ENCODE data around the gene UPF1. TPM values are rescaled to one million over a fixed set of nuclear protein-coding genes. Genes with fewer than 3 reads are reported as not detected.

The UPF1 gene
- total RNA-seq, 4 donors from 2014 or later, result 84.2 to 153 (median 91.9) TPM

DNA sequence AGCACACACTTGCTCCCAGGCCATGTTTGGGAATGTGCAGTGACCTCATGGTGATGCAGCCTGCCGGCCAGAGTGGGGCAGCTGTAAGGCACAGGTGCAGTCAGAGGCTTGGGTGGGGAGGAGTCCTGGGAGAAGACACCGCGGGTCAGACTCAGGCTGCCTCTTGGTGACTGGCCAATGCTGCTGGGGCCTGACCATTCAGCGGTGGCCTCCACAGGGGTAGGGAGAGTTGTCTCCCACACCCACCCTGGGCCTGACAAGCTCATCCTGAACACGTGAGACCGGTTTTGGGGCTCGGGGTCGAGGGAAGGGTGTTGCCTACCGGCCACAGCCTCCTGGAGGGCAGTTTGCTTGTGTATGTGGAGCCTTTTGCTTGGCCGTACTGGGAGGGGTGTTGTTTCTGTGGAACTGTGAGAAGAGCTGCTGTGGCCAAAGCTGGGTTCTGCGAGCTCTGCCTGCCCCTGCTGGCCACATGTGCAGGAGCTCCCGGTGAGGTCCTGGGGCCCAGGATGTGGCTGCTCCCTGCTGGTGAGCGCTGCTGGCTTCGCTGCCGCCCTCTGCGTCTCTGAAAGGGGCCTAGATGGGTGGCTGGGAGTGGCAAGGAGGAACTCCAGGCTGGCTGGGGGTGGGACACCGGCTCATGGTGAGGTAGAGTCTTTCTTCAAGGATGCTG lies 22.1 kb downstream of the UPF1 start:
- Histone ChIP-seq H3K36me3 (peaks cover 0 to 67% (median 32%) of the 10 kb centered on the region in 4 donors), H3K4me1 (peaks cover 8 to 14% (median 13%) of the 10 kb centered on the region in 4 donors), H3K27ac (no peak overlapping the region), H3K27me3 (no peaks in the 10 kb centered on the region), H3K4me3 (no peak overlapping the region), H3K9me3 (no peaks in the 10 kb centered on the region)
- intact Hi-C loops (cut with DNase I; ENCODE audit: low total_unique reads), result loop anchor here (10.0 kb wide), 1 partner anchor 409 kb away; no protein-coding TSS in a partner anchor
- TF ChIP-seq, protein P1, sequence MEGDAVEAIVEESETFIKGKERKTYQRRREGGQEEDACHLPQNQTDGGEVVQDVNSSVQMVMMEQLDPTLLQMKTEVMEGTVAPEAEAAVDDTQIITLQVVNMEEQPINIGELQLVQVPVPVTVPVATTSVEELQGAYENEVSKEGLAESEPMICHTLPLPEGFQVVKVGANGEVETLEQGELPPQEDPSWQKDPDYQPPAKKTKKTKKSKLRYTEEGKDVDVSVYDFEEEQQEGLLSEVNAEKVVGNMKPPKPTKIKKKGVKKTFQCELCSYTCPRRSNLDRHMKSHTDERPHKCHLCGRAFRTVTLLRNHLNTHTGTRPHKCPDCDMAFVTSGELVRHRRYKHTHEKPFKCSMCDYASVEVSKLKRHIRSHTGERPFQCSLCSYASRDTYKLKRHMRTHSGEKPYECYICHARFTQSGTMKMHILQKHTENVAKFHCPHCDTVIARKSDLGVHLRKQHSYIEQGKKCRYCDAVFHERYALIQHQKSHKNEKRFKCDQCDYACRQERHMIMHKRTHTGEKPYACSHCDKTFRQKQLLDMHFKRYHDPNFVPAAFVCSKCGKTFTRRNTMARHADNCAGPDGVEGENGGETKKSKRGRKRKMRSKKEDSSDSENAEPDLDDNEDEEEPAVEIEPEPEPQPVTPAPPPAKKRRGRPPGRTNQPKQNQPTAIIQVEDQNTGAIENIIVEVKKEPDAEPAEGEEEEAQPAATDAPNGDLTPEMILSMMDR (IDR thresholded peaks at IDR 0.05), result no peak
- TF ChIP-seq POLR2A (IDR thresholded peaks at IDR 0.05), result no peak
- TF ChIP-seq POLR2AphosphoS5 (IDR thresholded peaks at IDR 0.05), result no peak
- DNase-seq, result no peak
- 87 to 93% methylated on average over 3 to 13 of the region's 17 CpGs for WGBS, 2 donors (ENCODE audit: low coverage in 1 of 2)
- in situ Hi-C loops (cut with MboI; ENCODE audit: low pct_ligation_motif_present in 1 of 4, low pct_unique_long_range_greater_than_20kb in 1 of 4, low sequenced_read_pairs in 3 of 4), result loop anchor here in 2 of 4 donors (10.0 to 25.0 kb wide), 2 partner anchors 392 to 409 kb away; no protein-coding TSS in a partner anchor

GRCh38 chr19:18854982-18855381 lies 23.2 kb downstream of the UPF1 start:
- in situ Hi-C loops (cut with MboI; ENCODE audit: low pct_ligation_motif_present in 1 of 4, low pct_unique_long_range_greater_than_20kb in 1 of 4, low sequenced_read_pairs in 3 of 4), result loop anchor here in 2 of 4 donors (10.0 to 25.0 kb wide), 2 partner anchors 393 to 410 kb away; no protein-coding TSS in a partner anchor
- TF ChIP-seq, protein P1 (IDR thresholded peaks at IDR 0.05), result no peak
- no peak for TF ChIP-seq POLR2A (IDR thresholded peaks at IDR 0.05)
- TF ChIP-seq EP300 (IDR thresholded peaks at IDR 0.05; ENCODE audit: low read depth), result no peak
- TF ChIP-seq POLR2AphosphoS5 (IDR thresholded peaks at IDR 0.05), result no peak
- H3K36me3 ChIP-seq, result peaks cover 0 to 78% (median 37%) of the 10 kb centered on the region in 4 donors

DNA sequence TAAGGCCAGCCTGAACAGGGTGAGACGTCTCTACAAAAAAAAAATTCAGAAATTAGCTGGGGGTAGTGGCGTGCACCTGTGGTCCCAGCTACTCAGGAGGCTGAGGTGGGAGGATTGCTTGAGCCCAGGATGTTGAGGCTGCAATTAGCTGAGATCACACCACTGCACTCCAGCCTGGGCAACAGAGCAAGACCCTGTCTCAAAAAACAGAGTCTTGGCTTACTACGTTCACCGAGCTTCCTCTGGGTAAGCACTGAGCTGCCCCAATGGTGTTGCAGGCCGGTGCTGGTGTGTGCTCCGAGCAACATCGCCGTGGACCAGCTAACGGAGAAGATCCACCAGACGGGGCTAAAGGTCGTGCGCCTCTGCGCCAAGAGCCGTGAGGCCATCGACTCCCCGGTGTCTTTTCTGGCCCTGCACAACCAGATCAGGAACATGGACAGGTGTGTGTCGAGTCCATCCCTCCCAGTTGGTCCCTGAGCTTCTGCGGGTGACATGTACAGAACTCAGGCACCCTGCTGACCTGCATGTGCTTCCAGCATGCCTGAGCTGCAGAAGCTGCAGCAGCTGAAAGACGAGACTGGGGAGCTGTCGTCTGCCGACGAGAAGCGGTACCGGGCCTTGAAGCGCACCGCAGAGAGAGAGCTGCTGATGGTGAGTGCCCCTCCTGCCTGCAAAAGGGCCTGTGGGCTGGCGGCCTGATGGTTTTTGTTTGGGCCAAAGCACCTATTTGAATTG lies 24.1 kb downstream of the UPF1 start:
- Histone ChIP-seq H3K27ac (no peak overlapping the region), H3K36me3 (peaks cover 0 to 81% (median 38%) of the 10 kb centered on the region in 4 donors), H3K27me3 (no peaks in the 10 kb centered on the region), H3K9me3 (no peaks in the 10 kb centered on the region), H3K4me1 (no peaks in the 10 kb centered on the region), H3K4me3 (no peak overlapping the region)
- no peak for DNase-seq
- TF ChIP-seq POLR2A (IDR thresholded peaks at IDR 0.05), result no peak
- TF ChIP-seq, protein P1 (IDR thresholded peaks at IDR 0.05), result no peak
- no peak for TF ChIP-seq POLR2AphosphoS5 (IDR thresholded peaks at IDR 0.05)
- no peak for TF ChIP-seq EP300 (IDR thresholded peaks at IDR 0.05; ENCODE audit: low read depth)
- 94% methylated on average over 27 of the region's 27 CpGs; no CpG with 5 or more reads in 1 of the 2 donors for WGBS, 2 donors (ENCODE audit: low coverage in 1 of 2)
- intact Hi-C loops (cut with DNase I; ENCODE audit: low total_unique reads), result loop anchor here (10.0 kb wide), 1 partner anchor 411 kb away; no protein-coding TSS in a partner anchor
- in situ Hi-C loops (cut with MboI; ENCODE audit: low pct_ligation_motif_present in 1 of 4, low pct_unique_long_range_greater_than_20kb in 1 of 4, low sequenced_read_pairs in 3 of 4), result loop anchor here in 2 of 4 donors (10.0 to 25.0 kb wide), 2 partner anchors 394 to 411 kb away; no protein-coding TSS in a partner anchor

More at GRCh38 chr19:18854982-18855381, 23.2 kb downstream of the UPF1 start:
- Histone ChIP-seq H3K9me3 (no peaks in the 10 kb centered on the region), H3K27ac (no peak overlapping the region), H3K27me3 (no peaks in the 10 kb centered on the region), H3K4me3 (no peak overlapping the region), H3K4me1 (peaks cover 1 to 5% (median 2%) of the 10 kb centered on the region in 4 donors)
- no peak for DNase-seq
- intact Hi-C loops (cut with DNase I; ENCODE audit: low total_unique reads), result loop anchor here (10.0 kb wide), 1 partner anchor 410 kb away; no protein-coding TSS in a partner anchor
- 97% methylated on average over 33 of the region's 33 CpGs; no CpG with 5 or more reads in 1 of the 2 donors for WGBS, 2 donors (ENCODE audit: low coverage in 1 of 2)

Data from transverse colon (tissue), 4 donors.